HG02970 (cell line): Measurements from ENCODE around the gene KIAA1328.

Source experiments
- ATAC-seq: cut with Tn5 transposase; IDR thresholded peaks from one replicate; pipeline ENCODE4 v1.9.1; 2021; ENCODE audit warnings: mild to moderate bottlenecking, moderate library complexity, moderate number of reproducible peaks; ENCODE audit not compliant: unreplicated experiment, low FRiP score

The KIAA1328 gene

GRCh38 chr18:37247497-37248161 lies 418.7 kb downstream of the KIAA1328 start:
- no peak for ATAC-seq

- ATAC-seq, result no peak
Measured at GRCh38 chr18:37248281-37248680, 419.4 kb downstream of the KIAA1328 start.

GRCh38 chr18:37249171-37249886 lies 420.4 kb downstream of the KIAA1328 start:
- no peak for ATAC-seq

- ATAC-seq, result no peak
Measured at GRCh38 chr18:37249895-37250618, 421.1 kb downstream of the KIAA1328 start.

GRCh38 chr18:37251679-37252078 lies 422.8 kb downstream of the KIAA1328 start:
- ATAC-seq, result no peak

- ATAC-seq, result no peak
Measured at GRCh38 chr18:37252342-37252741, 423.4 kb downstream of the KIAA1328 start.

GRCh38 chr18:37252854-37253393 lies 424.0 kb downstream of the KIAA1328 start:
- no peak for ATAC-seq

- no peak for ATAC-seq
Measured at GRCh38 chr18:37253394-37254235, 424.7 kb downstream of the KIAA1328 start.

- no peak for ATAC-seq
Measured at GRCh38 chr18:37254236-37254754, 425.4 kb downstream of the KIAA1328 start.

- ATAC-seq, result no peak
Measured at GRCh38 chr18:37254973-37255372, 426.0 kb downstream of the KIAA1328 start.

- no peak for ATAC-seq
Measured at GRCh38 chr18:37258131-37258530, 429.2 kb downstream of the KIAA1328 start.

GRCh38 chr18:37258819-37259218 lies 429.9 kb downstream of the KIAA1328 start:
- no peak for ATAC-seq

GRCh38 chr18:37259711-37260110 lies 430.8 kb downstream of the KIAA1328 start:
- ATAC-seq, result no peak

GRCh38 chr18:37260367-37261093 lies 431.6 kb downstream of the KIAA1328 start:
- no peak for ATAC-seq

GRCh38 chr18:37261246-37261840 lies 432.4 kb downstream of the KIAA1328 start:
- ATAC-seq, result no peak

- no peak for ATAC-seq
Measured at GRCh38 chr18:37261988-37262387, 433.1 kb downstream of the KIAA1328 start.

GRCh38 chr18:37264956-37265355 lies 436.0 kb downstream of the KIAA1328 start:
- no peak for ATAC-seq

GRCh38 chr18:37265382-37265781 lies 436.5 kb downstream of the KIAA1328 start:
- ATAC-seq, result no peak

- no peak for ATAC-seq
Measured at GRCh38 chr18:37266290-37266689, 437.4 kb downstream of the KIAA1328 start.
